Measurements from ENCODE around the gene KCNQ4.

KCNQ4 gene

GRCh38 chr1:40784771-40785151 is 1.2 kb downstream of the KCNQ4 start:
- Histone ChIP-seq H3K36me3 (replicated peaks) (no peaks in the 10 kb centered on the region), H3K27me3 (replicated peaks) (peaks cover 5% of the 10 kb centered on the region), H3K27ac (no peak overlapping the region), H3K4me3 (ENCODE audit: low read depth, low read length) (no peak overlapping the region)
- no peak for DNase-seq
- in situ Hi-C loops (cut with HindIII; ENCODE audit: low pct_ligation_motif_present, low sequenced_read_pairs), result no loop called here
- TF ChIP-seq, protein P1, sequence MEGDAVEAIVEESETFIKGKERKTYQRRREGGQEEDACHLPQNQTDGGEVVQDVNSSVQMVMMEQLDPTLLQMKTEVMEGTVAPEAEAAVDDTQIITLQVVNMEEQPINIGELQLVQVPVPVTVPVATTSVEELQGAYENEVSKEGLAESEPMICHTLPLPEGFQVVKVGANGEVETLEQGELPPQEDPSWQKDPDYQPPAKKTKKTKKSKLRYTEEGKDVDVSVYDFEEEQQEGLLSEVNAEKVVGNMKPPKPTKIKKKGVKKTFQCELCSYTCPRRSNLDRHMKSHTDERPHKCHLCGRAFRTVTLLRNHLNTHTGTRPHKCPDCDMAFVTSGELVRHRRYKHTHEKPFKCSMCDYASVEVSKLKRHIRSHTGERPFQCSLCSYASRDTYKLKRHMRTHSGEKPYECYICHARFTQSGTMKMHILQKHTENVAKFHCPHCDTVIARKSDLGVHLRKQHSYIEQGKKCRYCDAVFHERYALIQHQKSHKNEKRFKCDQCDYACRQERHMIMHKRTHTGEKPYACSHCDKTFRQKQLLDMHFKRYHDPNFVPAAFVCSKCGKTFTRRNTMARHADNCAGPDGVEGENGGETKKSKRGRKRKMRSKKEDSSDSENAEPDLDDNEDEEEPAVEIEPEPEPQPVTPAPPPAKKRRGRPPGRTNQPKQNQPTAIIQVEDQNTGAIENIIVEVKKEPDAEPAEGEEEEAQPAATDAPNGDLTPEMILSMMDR (IDR thresholded peaks at IDR 0.05; ENCODE audit: low read depth, low read length, missing control alignments), result no peak

DNA sequence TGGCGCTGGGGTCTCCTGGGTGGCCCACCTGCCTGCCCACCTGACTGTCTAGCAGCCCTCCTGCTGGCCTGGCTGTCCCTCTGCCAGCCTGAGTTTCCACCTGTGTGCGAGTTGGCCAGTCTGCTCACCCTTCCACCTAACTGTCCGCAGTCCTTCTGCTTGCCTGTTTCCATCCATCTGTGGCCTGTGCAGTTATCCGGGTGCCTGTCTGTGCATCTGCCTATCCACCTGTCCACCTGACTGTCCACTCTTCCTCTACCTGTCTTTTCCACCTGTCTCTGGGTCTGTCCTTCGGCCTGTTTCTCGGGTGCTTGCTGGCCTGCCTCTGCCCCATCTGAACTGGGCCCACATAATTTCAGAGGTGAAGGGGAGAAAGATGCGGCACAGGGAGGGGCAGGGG is 1.9 kb downstream of the KCNQ4 start:
- Histone ChIP-seq H3K4me3 (ENCODE audit: low read depth, low read length) (no peak overlapping the region), H3K36me3 (replicated peaks) (no peaks in the 10 kb centered on the region), H3K27ac (no peak overlapping the region), H3K27me3 (replicated peaks) (peaks cover 5% of the 10 kb centered on the region)
- TF ChIP-seq, protein P1 (IDR thresholded peaks at IDR 0.05; ENCODE audit: low read depth, low read length, missing control alignments), result no peak
- in situ Hi-C loops (cut with HindIII; ENCODE audit: low pct_ligation_motif_present, low sequenced_read_pairs), result no loop called here
- no peak for DNase-seq

DNA sequence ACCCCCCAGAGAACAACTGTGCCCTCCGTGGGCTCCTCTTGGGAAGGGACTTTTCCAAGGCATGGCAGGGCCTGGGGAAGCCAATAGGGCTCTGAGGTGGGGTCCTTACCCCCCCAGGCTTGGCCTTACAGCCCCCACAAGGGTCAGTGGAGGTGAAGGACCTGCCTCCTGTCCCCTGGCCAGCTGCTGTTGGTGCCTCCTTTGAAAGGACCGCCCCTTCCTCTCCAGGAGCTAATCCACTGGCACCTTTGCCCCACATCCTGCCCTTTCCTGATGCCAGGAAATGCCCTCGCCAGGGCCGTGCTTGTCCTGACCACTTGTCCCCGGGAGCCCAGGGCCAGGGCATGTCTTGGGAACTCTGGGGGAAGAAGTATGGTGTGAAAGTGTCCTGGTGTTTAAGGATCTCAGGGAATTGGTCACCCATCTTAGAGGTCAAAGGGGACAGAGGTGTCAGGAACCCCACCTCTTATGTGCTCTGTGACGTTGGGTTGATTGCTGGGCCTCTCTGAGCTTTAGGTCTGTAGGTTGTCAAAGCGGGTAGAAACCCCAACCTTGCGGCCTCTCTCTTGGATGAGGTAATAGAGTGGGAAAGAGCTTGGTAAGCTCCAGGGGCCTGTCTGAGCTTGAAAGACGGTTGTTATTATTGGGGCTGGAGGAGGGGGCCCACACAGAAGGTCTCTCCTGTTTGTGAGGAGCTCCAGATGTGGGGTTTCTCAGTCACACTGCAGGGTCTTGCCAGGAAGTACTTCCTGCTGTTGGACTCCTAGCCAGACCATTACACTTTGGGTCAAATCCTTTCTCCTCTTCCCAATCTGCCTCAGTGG is 2.8 kb downstream of the KCNQ4 start:
- H3K27ac ChIP-seq, result no peak overlapping the region
- in situ Hi-C loops (cut with HindIII; ENCODE audit: low pct_ligation_motif_present, low sequenced_read_pairs), result no loop called here
- peaks cover 5% of the 10 kb centered on the region for H3K27me3 ChIP-seq (replicated peaks)
- H3K36me3 ChIP-seq (replicated peaks), result no peaks in the 10 kb centered on the region
- TF ChIP-seq, protein P1 (IDR thresholded peaks at IDR 0.05; ENCODE audit: low read depth, low read length, missing control alignments), result no peak
- no peak overlapping the region for H3K4me3 ChIP-seq (ENCODE audit: low read depth, low read length)
- DNase-seq, result no peak

DNA sequence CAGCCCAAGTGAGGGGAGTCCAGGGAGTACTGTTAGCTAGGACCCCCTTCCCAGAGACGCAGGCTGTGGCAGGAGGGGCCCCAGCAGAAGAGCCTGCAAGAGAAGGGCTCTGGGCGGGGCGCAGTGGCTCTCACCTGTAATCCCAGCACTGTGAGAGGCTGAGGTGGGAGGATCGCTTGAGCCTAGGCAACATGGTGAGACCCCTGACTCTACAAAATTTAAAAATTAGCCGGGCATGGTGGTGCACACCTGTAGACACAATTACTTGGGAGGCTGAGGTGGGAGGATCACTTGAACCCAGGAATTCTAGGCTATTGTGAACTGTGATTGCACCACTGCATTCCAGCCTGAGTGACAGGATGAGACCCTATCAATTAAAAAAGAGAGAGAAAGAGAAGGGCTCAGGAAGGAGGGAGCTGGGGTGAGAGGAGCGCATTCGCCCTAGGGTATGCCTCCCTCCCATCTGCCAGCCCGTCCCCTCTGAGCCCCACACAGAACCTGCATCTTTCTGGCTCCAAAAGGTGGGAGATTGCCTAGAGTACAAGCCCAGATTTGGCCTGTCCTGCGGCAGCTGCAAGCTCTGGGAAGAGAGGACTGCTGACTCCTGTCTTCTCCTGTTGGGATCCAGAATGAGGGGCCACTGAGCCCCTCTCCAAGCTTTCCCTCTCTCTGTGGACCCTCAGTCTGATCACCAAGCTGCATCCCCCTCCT is 3.6 kb downstream of the KCNQ4 start:
- Histone ChIP-seq H3K27ac (no peak overlapping the region), H3K27me3 (replicated peaks) (peaks cover 5% of the 10 kb centered on the region), H3K4me3 (ENCODE audit: low read depth, low read length) (no peak overlapping the region), H3K36me3 (replicated peaks) (no peaks in the 10 kb centered on the region)
- in situ Hi-C loops (cut with HindIII; ENCODE audit: low pct_ligation_motif_present, low sequenced_read_pairs), result no loop called here
- no peak for DNase-seq
- TF ChIP-seq, protein P1 (IDR thresholded peaks at IDR 0.05; ENCODE audit: low read depth, low read length, missing control alignments), result no peak

DNA sequence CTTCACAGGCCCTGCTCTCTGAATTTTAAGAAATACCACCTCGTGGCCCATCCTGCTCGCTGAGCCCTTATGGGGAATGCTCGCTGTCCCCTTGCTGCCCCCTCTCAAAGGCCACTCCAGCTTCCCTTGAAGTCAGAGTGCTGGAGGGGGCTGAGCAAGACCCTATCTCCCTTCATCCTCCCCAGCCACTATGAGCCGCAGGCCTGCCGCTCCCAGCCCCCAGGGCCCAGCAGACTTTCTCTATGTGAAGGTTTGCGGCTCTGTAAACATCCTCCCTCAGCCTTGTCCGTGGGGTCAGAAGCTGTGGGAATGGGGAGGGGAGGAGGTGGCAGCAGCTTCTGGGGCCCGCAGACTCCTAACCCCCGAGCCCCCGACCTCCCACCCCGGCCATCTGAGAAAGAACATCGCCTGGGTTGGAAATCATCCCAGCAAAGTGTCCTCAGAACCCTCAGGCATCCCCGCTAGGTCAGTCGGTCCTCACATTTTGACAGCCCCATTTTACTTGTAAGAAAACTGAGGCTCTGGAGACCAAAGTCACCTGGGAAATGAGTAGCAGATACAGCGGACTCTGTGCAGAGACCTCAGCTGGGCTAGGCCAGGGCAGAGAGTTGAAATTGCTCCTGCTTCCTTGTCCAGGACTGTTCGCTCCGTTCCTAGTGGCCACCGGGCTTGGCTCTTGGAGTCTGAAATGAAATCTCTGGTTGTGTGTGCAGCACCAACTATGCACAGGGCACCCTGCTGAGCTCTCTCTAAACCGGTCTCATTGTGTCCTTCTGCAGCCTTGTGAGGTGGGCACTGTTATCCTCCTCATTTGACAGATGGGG is 4.4 kb downstream of the KCNQ4 start:
- in situ Hi-C loops (cut with HindIII; ENCODE audit: low pct_ligation_motif_present, low sequenced_read_pairs), result no loop called here
- TF ChIP-seq, protein P1 (IDR thresholded peaks at IDR 0.05; ENCODE audit: low read depth, low read length, missing control alignments), result no peak
- H3K27ac ChIP-seq, result no peak overlapping the region
- peaks cover 7% of the 10 kb centered on the region for H3K27me3 ChIP-seq (replicated peaks)
- no peak overlapping the region for H3K4me3 ChIP-seq (ENCODE audit: low read depth, low read length)
- no peak for DNase-seq
- H3K36me3 ChIP-seq (replicated peaks), result no peaks in the 10 kb centered on the region

Data from brain microvascular endothelial cell (primary cell).